ENCODE data around the gene NRROS.

NRROS gene

DNA sequence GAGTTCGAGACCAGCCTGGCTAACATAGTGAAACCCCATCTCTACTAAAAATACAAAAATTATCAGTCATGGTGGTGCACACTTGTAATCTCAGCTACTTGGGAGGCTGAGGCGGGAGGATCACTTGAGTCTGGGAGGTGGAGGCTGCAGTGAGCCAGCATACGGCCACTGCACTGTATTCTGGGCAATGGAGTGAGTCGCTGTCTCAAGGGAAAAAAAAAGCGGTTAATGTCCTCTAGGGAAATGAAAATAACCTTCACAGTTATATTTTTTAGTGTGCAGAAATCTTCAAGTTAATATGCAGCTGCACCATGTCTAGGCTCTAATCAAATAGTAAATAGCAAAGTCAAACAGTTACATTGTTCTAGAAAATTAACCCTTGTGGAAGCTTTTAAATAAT is 57.8 kb downstream of the NRROS start:
- no peaks in the 10 kb centered on the region for H3K9me3 Mint-ChIP-seq
- TF ChIP-seq, protein P1, sequence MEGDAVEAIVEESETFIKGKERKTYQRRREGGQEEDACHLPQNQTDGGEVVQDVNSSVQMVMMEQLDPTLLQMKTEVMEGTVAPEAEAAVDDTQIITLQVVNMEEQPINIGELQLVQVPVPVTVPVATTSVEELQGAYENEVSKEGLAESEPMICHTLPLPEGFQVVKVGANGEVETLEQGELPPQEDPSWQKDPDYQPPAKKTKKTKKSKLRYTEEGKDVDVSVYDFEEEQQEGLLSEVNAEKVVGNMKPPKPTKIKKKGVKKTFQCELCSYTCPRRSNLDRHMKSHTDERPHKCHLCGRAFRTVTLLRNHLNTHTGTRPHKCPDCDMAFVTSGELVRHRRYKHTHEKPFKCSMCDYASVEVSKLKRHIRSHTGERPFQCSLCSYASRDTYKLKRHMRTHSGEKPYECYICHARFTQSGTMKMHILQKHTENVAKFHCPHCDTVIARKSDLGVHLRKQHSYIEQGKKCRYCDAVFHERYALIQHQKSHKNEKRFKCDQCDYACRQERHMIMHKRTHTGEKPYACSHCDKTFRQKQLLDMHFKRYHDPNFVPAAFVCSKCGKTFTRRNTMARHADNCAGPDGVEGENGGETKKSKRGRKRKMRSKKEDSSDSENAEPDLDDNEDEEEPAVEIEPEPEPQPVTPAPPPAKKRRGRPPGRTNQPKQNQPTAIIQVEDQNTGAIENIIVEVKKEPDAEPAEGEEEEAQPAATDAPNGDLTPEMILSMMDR (IDR thresholded peaks at IDR 0.05; ENCODE audit: unreplicated experiment in 3 of 3): no peak
- H3K4me1 Mint-ChIP-seq: no peaks in the 10 kb centered on the region
- no peak overlapping the region for H3K27ac Mint-ChIP-seq
- no peaks in the 10 kb centered on the region for H3K36me3 Mint-ChIP-seq (ENCODE audit: low read depth)
- no peak overlapping the region for H3K4me3 Mint-ChIP-seq
- H3K27me3 Mint-ChIP-seq (ENCODE audit: low read depth): no peaks in the 10 kb centered on the region

DNA sequence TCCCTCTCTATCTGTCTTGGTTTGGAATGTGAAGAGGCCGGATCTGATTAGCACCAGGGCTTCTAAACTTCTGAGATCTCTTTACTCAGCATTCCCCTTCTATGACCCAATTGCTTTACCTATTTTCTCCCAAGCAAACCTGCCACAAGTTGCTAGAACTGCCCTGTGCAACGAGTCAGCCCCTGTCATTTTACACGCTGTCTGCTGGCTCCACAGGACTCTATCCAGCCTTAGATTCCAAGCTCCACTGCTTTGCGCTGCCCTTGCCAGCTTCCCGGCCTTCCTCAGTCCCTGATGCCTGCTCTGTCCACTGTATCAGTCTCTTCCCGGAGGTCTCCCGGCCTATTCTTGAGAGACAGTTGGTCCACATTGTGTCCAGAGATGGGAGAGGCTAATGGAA is 60.3 kb downstream of the NRROS start:
- no peaks in the 10 kb centered on the region for H3K4me1 Mint-ChIP-seq
- TF ChIP-seq, protein P1 (IDR thresholded peaks at IDR 0.05; ENCODE audit: unreplicated experiment in 3 of 3): no peak
- no peak overlapping the region for H3K27ac Mint-ChIP-seq
- no peaks in the 10 kb centered on the region for H3K36me3 Mint-ChIP-seq (ENCODE audit: low read depth)
- H3K4me3 Mint-ChIP-seq: no peak overlapping the region
- no peaks in the 10 kb centered on the region for H3K9me3 Mint-ChIP-seq
- no peaks in the 10 kb centered on the region for H3K27me3 Mint-ChIP-seq (ENCODE audit: low read depth)

DNA sequence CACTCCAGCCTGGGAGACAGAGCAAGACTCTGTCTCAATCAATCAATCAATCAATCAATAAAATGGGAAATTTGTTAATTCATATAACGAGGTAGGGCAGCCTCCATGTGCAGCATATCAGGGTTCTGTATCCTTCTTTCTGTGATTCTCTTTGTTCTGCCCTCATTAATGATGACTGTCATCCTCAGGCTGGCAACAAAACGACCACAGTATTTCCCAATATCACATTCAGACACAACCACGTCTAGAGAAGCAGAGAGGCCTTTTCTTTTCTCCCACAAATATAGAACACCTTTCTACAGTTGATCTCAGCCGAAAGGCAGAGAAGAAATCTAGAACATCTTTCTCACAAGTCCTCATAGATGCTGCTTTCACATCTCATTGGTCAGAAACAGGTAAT is 61.3 kb downstream of the NRROS start:
- TF ChIP-seq, protein P1 (IDR thresholded peaks at IDR 0.05; ENCODE audit: unreplicated experiment in 3 of 3): no peak
- no peaks in the 10 kb centered on the region for H3K9me3 Mint-ChIP-seq
- H3K4me3 Mint-ChIP-seq: no peak overlapping the region
- no peaks in the 10 kb centered on the region for H3K4me1 Mint-ChIP-seq
- H3K36me3 Mint-ChIP-seq (ENCODE audit: low read depth): no peaks in the 10 kb centered on the region
- H3K27ac Mint-ChIP-seq: no peak overlapping the region
- no peaks in the 10 kb centered on the region for H3K27me3 Mint-ChIP-seq (ENCODE audit: low read depth)

DNA sequence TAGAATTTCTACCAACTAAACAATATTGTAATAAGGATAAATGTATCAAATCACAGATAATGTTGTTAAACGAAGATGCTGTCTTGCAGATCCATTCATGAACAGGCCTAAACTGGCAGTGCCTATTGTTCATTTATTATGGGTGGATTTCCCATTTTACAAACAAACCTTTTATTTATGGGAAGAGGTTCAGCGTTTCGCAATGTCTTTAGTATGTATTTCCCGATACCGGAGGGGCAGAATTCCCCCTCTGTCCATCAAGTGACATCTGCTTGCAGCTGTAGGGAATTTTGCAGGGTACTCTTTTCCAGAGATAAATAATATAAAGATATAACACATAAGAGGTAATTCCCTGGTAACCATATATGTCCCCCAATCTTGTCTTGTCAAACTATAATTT is 66.8 kb downstream of the NRROS start:
- TF ChIP-seq, protein P1 (IDR thresholded peaks at IDR 0.05; ENCODE audit: unreplicated experiment in 3 of 3): no peak
- Mint-ChIP-seq H3K27me3 (ENCODE audit: low read depth) (no peaks in the 10 kb centered on the region), H3K36me3 (ENCODE audit: low read depth) (no peaks in the 10 kb centered on the region), H3K4me1 (peaks cover 1% of the 10 kb centered on the region), H3K4me3 (no peak overlapping the region), H3K9me3 (no peaks in the 10 kb centered on the region), H3K27ac (no peak overlapping the region)

DNA sequence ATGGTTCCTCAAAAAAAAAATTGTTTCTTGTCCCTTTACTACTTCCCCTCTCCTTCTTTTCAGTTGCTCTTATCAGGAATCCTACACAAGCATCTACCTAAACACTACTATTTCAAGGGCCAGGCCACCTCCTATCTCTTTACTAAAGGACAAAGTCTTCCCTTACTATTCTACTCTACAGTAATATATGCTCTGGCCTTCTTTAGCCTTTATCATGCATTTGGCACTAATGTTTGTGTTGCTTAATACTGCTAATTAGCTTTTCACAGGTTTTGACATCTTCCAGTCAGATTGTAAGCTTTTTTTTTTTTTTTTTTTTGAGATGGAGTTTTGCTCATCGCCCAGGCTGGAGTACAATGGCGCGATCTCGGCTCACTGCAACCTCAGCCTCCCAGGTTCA is 67.2 kb downstream of the NRROS start:
- Mint-ChIP-seq H3K4me1 (peaks cover 5% of the 10 kb centered on the region), H3K27ac (no peak overlapping the region), H3K27me3 (ENCODE audit: low read depth) (no peaks in the 10 kb centered on the region), H3K4me3 (no peak overlapping the region), H3K36me3 (ENCODE audit: low read depth) (no peaks in the 10 kb centered on the region), H3K9me3 (no peaks in the 10 kb centered on the region)
- TF ChIP-seq, protein P1 (IDR thresholded peaks at IDR 0.05; ENCODE audit: unreplicated experiment in 3 of 3): no peak

DNA sequence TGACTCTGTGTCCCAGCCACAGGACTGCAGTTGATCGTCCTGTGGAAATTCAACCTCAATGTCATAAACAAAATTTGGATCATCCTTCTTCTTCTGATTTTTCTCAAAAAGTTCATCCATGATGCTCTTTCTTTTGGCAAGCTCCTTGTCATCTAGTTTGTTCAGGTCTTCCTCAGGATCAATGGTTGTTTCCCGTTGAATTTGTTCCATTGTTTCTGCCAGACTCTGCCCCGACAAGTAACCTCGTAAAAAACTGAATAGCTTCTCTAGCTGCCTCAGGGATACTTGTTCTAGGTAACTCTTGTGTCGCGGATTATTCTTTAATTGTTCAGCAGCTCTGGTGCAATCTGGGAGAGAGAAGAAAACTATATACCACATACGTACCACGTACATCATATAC is 68.1 kb downstream of the NRROS start:
- H3K27me3 Mint-ChIP-seq (ENCODE audit: low read depth): no peaks in the 10 kb centered on the region
- H3K4me1 Mint-ChIP-seq: peaks cover 7% of the 10 kb centered on the region
- H3K9me3 Mint-ChIP-seq: no peaks in the 10 kb centered on the region
- H3K4me3 Mint-ChIP-seq: no peak overlapping the region
- H3K36me3 Mint-ChIP-seq (ENCODE audit: low read depth): no peaks in the 10 kb centered on the region
- TF ChIP-seq, protein P1 (IDR thresholded peaks at IDR 0.05; ENCODE audit: unreplicated experiment in 3 of 3): no peak
- no peak overlapping the region for H3K27ac Mint-ChIP-seq

All from nephron (organoid).